Testis (tissue), 3 donors: ENCODE data around the gene LDLRAD4. TPM values are rescaled to one million over a fixed set of nuclear protein-coding genes. Genes with fewer than 3 reads are reported as not detected.

Experiments
- DNase-seq: peaks from one replicate; pipeline ENCODE4 v3.0.0-alpha.2; 2019
- H3K27ac ChIP-seq, 2 donors: fragments of 200-600 bp; sonication (generic); one replicate each; pipeline ENCODE4 v1.5.1; 2019
- H3K27me3 ChIP-seq: fragments of 200-600 bp; sonication (generic); one replicate; pipeline ENCODE4 v1.5.1; 2019
- H3K36me3 ChIP-seq: fragments of 200-600 bp; sonication (generic); one replicate; pipeline ENCODE4 v1.5.1; 2017; ENCODE audit warnings: low read depth; ENCODE audit errors: missing control alignments
- H3K4me1 ChIP-seq: fragments of 200-600 bp; sonication (generic); one replicate; pipeline ENCODE4 v1.5.1; 2019
- H3K4me3 ChIP-seq, 2 donors: fragments of 200-600 bp; sonication (generic); one replicate each; pipeline ENCODE4 v1.5.1; 2017 to 2019
- H3K9me3 ChIP-seq: fragments of 200-600 bp; sonication (generic); one replicate; pipeline ENCODE4 v1.5.1; 2017
- POLR2A ChIP-seq: fragments of 450-650 bp; IDR thresholded peaks from one replicate; pipeline ENCODE4 v1.6.1; 2017; ENCODE audit warnings: antibody characterized with exemption, mild to moderate bottlenecking, moderate library complexity
- WGBS, 2 donors: methylation state at CpG; one replicate each; pipeline ENCODE4 v1.1.5; 2018; 5-methylcytosine and 5-hydroxymethylcytosine counted together
- intact Hi-C: fragments of 100-400 bp; cut with DNase I; formaldehyde crosslinking; loops from one replicate; pipeline ENCODE4 v1.15.1; 2023; ENCODE audit warnings: low total_unique reads
- polyA plus RNA-seq: library from polyadenylated mRNA; stranded (reverse); fragments of 350-450 nt; fragmentation: Illumina TruSeq; extraction: RNeasy Lipid Tissue Mini Kit (QIAGEN cat#74804); gene quantifications from one replicate; pipeline ENCODE4 v1.2.3, GENCODE V29; 2014; ENCODE audit warnings: low read depth, low replicate concordance; ENCODE audit not compliant: insufficient read depth
- total RNA-seq, 2 donors: library from RNA; depleted of rRNA; stranded (reverse); fragments of >200 nt; gene quantifications; one replicate each; pipeline ENCODE4 v1.2.3, GENCODE V29; 2016
- TF ChIP-seq, protein P1 (sequence below), 3 experiments: fragments of 450-650 bp in 2 of 3; fragments of 200-600 bp in 1 of 3; sonication (generic) in 1 of 3; IDR thresholded peaks; one replicate each; pipeline ENCODE4 v1.5.1; 2016 to 2019; ENCODE audit warnings: antibody characterized with exemption in 3 of 3, mild to moderate bottlenecking in 2 of 3, moderate library complexity in 1 of 3

Gene LDLRAD4
- total and polyA plus RNA-seq, 3 donors from 2014 or later, result 22.0 to 42.2 (median 25.9) TPM

DNA sequence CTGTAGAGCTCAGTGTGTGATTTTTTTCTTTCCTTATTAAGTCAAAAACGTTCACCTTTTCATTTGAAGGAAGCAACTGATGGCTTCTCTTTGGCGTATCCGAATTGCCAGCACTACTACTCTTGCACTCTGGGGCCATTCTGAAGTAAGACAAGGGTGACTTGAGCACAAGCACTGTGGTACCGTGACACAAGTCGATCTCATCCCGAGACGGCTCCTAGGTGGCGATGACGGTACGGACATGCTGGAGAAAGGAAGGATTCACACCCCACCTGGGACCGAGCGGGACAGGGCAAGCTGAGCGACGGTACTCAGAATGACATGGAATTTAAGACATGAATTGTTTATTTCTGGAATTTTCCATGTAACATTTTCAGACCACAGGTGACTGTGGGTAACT is 36.8 kb upstream of the LDLRAD4 start:
- Histone ChIP-seq H3K4me3 (no peak overlapping the region), H3K4me1 (peaks cover 2% of the 10 kb centered on the region), H3K27me3 (no peaks in the 10 kb centered on the region), H3K9me3 (no peaks in the 10 kb centered on the region), H3K36me3 (no peaks in the 10 kb centered on the region), H3K27ac (no peak overlapping the region)
- TF ChIP-seq, protein P1, sequence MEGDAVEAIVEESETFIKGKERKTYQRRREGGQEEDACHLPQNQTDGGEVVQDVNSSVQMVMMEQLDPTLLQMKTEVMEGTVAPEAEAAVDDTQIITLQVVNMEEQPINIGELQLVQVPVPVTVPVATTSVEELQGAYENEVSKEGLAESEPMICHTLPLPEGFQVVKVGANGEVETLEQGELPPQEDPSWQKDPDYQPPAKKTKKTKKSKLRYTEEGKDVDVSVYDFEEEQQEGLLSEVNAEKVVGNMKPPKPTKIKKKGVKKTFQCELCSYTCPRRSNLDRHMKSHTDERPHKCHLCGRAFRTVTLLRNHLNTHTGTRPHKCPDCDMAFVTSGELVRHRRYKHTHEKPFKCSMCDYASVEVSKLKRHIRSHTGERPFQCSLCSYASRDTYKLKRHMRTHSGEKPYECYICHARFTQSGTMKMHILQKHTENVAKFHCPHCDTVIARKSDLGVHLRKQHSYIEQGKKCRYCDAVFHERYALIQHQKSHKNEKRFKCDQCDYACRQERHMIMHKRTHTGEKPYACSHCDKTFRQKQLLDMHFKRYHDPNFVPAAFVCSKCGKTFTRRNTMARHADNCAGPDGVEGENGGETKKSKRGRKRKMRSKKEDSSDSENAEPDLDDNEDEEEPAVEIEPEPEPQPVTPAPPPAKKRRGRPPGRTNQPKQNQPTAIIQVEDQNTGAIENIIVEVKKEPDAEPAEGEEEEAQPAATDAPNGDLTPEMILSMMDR (IDR thresholded peaks at IDR 0.05), result no peak
- intact Hi-C loops, result no loop called here
- no peak for DNase-seq
- 85 to 93% methylated on average over 14 of the region's 14 CpGs for WGBS, 2 donors

DNA sequence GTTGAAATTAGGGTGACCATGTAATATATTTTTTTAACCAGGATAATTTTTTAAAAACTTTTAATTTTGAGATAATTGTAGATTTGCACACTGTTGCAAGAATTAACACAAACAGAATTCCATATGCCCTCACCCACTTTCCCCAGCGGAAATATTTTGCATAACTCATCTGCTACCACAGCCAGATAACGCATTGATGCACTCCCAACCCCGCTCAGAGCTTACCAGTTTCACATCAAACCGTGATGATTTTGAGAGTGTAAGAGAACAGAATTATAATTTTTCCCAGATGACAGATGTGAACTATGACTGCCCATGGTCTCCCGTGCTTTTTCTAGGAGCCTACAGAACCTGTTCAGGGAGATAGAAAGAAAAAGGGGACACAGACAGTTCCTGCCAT is 35.2 kb upstream of the LDLRAD4 start:
- 63 to 66% methylated on average over 5 of the region's 5 CpGs for WGBS, 2 donors
- TF ChIP-seq, protein P1 (IDR thresholded peaks at IDR 0.05), result no peak
- no peak for TF ChIP-seq POLR2A

DNA sequence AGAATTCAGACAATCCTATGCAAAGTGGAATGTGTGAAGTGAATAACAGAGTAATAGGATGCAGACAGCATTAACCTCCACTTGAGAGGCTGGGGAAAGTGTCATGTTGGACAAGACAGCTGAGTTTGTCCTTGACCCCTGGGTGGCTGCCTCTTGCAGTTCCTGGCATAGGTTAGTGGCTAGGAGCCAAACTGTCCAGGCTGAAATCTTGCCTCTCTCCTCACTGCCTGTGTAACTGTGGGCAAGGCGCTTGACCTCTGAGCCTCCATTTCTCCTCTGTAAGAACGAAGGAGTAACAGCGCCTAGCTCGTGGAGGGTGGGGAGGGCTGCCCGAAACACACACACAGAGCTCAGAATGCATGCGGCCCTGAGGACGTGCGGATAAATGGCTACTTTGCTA is 34.8 kb upstream of the LDLRAD4 start:
- no peaks in the 10 kb centered on the region for H3K9me3 ChIP-seq
- 65 to 86% methylated on average over 8 of the region's 8 CpGs for WGBS, 2 donors
- H3K4me1 ChIP-seq, result peaks cover 2% of the 10 kb centered on the region
- TF ChIP-seq POLR2A, result no peak
- TF ChIP-seq, protein P1 (IDR thresholded peaks at IDR 0.05), result no peak
- peak; percentile 67 for DNase-seq
- no peak overlapping the region for H3K27ac ChIP-seq
- H3K36me3 ChIP-seq, result no peaks in the 10 kb centered on the region
- H3K27me3 ChIP-seq, result no peaks in the 10 kb centered on the region
- no peak overlapping the region for H3K4me3 ChIP-seq
- intact Hi-C loops, result no loop called here

More for the DNA sequence above, 35.2 kb upstream of the LDLRAD4 start:
- Histone ChIP-seq H3K4me3 (no peak overlapping the region), H3K27ac (no peak overlapping the region), H3K9me3 (no peaks in the 10 kb centered on the region), H3K27me3 (no peaks in the 10 kb centered on the region), H3K4me1 (peaks cover 2% of the 10 kb centered on the region), H3K36me3 (no peaks in the 10 kb centered on the region)
- no peak for DNase-seq
- intact Hi-C loops, result no loop called here

DNA sequence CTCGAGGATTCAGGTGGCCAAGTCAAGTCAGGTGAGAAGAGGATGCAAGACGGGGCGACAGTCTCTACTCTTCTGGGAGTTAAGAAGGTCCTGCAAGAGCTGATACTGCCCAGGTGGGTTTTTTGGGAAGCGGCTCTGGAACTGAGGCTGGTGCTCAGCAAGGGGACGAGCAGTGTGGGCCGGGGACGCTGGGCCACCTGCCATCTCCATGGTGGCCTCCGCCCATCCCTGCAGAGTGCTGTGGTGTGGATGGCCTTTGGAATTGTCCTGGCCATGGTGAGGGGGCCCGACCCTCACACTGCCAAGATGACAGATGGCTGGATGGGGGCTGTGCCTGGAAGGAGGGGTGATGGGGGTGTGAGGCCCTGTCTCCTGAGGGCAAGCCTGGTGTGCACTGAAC is 34.2 kb upstream of the LDLRAD4 start:
- H3K27ac ChIP-seq, result no peak overlapping the region
- DNase-seq, result no peak
- TF ChIP-seq POLR2A, result no peak
- no peaks in the 10 kb centered on the region for H3K27me3 ChIP-seq
- no peak overlapping the region for H3K4me3 ChIP-seq
- H3K4me1 ChIP-seq, result peaks cover 2% of the 10 kb centered on the region
- H3K9me3 ChIP-seq, result no peaks in the 10 kb centered on the region
- H3K36me3 ChIP-seq, result no peaks in the 10 kb centered on the region
- 90 to 91% methylated on average over 9 of the region's 9 CpGs for WGBS, 2 donors
- intact Hi-C loops, result no loop called here

DNA sequence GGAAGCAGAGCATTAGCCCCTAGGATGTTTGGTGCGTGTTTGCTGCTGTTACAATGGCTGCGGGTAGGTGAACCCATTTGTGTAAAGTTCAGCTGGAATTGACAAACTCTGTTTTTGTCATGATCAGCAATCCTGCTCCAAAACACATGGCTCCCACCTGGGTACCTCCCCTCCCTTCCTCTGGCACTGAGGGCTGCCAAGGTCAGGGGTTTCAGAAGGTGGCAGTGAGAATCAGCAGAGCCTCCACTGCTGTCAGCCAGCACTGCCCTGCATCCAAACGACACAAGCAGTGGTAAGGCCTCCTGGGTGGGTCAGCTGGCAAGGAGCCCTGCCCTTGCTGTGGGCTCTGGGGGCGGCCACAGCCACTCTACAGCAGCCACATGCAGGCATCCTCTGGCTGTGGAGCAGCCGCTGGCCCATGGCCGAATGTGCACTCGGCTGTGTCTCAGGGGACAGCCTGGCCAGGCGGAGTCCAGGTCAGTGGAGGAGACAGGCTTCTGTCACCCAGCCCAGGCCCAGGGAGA is 32.8 kb upstream of the LDLRAD4 start:
- DNase-seq, result no peak
- intact Hi-C loops, result no loop called here
- TF ChIP-seq POLR2A, result no peak
- H3K4me1 ChIP-seq, result peaks cover 2% of the 10 kb centered on the region
- H3K27ac ChIP-seq, result no peak overlapping the region
- H3K4me3 ChIP-seq, result no peak overlapping the region
- no peaks in the 10 kb centered on the region for H3K36me3 ChIP-seq
- WGBS, 2 donors, result 76% methylated on average over 4 to 8 of the region's 8 CpGs
- no peaks in the 10 kb centered on the region for H3K27me3 ChIP-seq
- no peaks in the 10 kb centered on the region for H3K9me3 ChIP-seq

DNA sequence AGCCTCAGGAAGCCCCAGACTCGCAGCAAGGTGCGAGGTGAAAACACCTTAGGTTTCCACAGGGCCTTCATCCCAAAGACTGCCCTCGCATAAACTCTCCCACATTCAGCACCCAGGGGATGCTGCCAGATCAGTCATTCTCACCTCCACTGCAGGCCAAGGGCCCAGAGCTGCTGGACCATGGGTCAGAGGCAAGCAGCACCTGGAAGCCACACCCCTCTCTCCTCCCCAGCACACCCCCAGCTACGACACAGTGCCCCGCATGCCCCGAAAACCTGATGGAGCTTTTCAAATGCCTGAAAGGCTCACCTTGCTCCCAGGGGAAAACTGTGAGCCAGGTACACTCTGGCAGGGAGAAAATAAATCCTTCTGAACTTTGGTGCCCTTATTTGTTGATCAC is 31.9 kb upstream of the LDLRAD4 start:
- H3K4me1 ChIP-seq, result peaks cover 2% of the 10 kb centered on the region
- no peak overlapping the region for H3K4me3 ChIP-seq
- no peaks in the 10 kb centered on the region for H3K9me3 ChIP-seq
- no peak overlapping the region for H3K27ac ChIP-seq
- WGBS, 2 donors, result 81 to 94% methylated on average over 3 to 6 of the region's 6 CpGs
- no peaks in the 10 kb centered on the region for H3K36me3 ChIP-seq
- no peak for TF ChIP-seq POLR2A
- TF ChIP-seq, protein P1 (IDR thresholded peaks at IDR 0.05), result no peak
- intact Hi-C loops, result no loop called here
- no peaks in the 10 kb centered on the region for H3K27me3 ChIP-seq
- DNase-seq, result no peak
